ENCODE measurements around the gene PKNOX2. TPM values are rescaled to one million over a fixed set of nuclear protein-coding genes. Genes with fewer than 3 reads are reported as not detected.

PKNOX2 gene
- total RNA-seq, 1 donor = under 0.01 TPM

DNA sequence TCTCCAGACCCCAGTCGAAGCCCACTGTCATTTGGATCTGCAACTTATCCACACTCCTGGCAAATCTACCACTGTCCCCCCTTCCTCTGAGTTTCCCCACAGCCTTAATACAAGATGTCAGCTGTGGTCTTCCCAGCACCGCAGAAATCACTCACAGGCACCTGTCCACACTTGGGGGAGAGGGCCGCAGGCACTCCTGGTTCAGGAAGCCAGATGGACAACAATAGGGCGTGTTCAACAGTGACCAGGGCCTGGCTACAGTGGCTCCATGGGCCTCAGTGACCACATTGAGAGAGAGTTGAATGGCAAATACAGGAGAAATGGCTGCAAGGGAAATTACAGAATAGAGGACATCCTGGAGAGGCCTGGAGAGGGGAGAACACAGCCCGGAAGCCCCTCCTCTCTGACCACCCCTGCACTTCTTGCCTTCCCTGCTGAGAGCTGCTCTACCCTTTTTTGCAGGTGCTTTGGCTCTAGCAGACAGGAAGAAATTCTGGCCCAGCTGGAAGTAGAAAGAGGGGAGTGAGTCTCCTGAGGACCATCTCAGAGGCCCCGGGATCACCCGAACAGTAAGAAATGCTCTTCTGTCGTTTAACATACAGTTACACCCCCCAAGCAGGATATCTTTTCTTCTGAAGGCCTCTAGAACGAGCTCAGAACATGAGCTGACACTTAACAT, 166.9 kb downstream of the PKNOX2 start:
- Histone ChIP-seq H3K4me1 (ENCODE audit: insufficient read depth, low read length) (no peaks in the 10 kb centered on the region), H3K27me3 (ENCODE audit: insufficient read depth, low read length) (no peaks in the 10 kb centered on the region), H3K9me3 (ENCODE audit: low read depth, low read length) (no peaks in the 10 kb centered on the region), H3K4me3 (ENCODE audit: low read length) (no peak overlapping the region)

DNA sequence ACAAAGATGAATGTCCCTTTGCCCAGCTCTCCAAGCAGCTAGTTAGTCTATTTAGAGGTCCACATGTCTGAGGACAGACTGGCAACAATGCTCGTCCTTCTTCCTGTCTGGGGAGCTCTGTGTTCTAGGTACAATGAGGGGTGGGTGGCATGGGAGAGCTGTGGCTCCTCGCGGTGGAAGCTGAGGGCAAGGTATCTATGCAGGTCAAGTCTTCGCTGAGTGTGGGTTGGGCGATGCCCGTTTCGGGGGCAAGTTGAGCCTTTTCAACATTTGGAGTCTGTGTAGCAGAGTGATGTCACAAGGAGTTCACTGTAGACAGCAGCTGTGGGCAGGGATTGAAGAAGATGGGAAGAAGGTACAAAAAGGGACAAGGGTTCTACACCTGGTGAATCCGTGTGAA, 168.3 kb downstream of the PKNOX2 start:
- Histone ChIP-seq H3K4me3 (ENCODE audit: low read length) (no peak overlapping the region), H3K9me3 (ENCODE audit: low read depth, low read length) (no peaks in the 10 kb centered on the region), H3K4me1 (ENCODE audit: insufficient read depth, low read length) (no peaks in the 10 kb centered on the region), H3K27me3 (ENCODE audit: insufficient read depth, low read length) (no peaks in the 10 kb centered on the region)

DNA sequence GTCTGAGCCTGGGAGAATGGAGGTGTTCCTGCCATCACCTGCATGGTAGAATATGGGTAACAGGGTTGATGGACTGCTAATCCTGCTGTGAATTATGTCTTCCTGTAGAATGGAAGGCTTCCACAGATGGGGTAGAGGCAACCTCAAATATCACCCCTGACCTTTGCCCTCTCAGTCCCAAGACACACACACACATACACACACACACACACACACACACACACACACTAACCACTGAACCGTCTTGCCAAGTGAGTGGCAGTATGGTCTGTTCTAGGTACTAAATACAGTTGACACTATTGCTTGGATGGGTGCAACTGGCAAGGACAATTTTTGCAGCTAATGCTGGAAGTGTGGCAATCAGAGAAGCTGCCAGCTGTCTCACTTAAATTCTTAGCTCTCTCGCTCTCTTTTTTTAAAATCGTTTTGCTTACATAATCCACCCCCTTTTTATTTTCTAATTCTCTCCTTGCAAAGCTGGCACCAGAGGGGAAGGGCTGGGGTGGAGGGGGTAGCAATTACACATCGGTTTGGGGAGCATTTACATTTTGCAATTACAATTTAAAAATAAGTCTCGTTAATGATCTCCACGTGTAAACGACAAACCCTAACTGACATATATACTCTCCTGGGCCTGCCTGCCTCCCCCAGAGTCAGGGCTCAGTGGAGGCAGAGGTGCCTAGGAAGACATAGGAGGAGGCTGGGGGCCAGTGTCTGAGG, 169.0 kb downstream of the PKNOX2 start:
- H3K4me3 ChIP-seq (ENCODE audit: low read length) = no peak overlapping the region

DNA sequence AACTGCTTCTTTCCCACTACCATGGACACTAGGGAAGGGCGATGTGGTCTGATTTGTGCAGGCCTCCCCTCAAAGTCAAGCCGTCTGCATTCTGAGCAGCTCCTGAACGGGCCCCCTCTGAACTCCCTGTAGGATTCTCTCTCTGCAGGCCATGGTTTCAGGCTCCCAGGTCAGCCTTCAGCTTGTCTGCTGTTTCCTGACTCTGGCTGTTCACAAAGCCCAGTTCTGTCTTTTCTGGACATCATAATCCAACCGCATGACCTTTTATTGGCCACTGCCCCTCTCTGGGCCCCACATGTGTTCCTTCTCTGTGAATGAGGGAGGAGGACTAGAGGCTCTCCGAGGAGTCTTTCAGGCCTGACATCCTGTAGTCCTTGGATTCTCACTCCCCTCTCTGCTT, 170.6 kb downstream of the PKNOX2 start:
- no peaks in the 10 kb centered on the region for H3K9me3 ChIP-seq (ENCODE audit: low read depth, low read length)
- H3K4me1 ChIP-seq (ENCODE audit: insufficient read depth, low read length) = no peaks in the 10 kb centered on the region
- H3K27me3 ChIP-seq (ENCODE audit: insufficient read depth, low read length) = no peaks in the 10 kb centered on the region
- H3K4me3 ChIP-seq (ENCODE audit: low read length) = no peak overlapping the region

More for the DNA sequence above, 169.0 kb downstream of the PKNOX2 start:
- H3K9me3 ChIP-seq (ENCODE audit: low read depth, low read length) = no peaks in the 10 kb centered on the region
- H3K4me1 ChIP-seq (ENCODE audit: insufficient read depth, low read length) = no peaks in the 10 kb centered on the region
- no peaks in the 10 kb centered on the region for H3K27me3 ChIP-seq (ENCODE audit: insufficient read depth, low read length)

DNA sequence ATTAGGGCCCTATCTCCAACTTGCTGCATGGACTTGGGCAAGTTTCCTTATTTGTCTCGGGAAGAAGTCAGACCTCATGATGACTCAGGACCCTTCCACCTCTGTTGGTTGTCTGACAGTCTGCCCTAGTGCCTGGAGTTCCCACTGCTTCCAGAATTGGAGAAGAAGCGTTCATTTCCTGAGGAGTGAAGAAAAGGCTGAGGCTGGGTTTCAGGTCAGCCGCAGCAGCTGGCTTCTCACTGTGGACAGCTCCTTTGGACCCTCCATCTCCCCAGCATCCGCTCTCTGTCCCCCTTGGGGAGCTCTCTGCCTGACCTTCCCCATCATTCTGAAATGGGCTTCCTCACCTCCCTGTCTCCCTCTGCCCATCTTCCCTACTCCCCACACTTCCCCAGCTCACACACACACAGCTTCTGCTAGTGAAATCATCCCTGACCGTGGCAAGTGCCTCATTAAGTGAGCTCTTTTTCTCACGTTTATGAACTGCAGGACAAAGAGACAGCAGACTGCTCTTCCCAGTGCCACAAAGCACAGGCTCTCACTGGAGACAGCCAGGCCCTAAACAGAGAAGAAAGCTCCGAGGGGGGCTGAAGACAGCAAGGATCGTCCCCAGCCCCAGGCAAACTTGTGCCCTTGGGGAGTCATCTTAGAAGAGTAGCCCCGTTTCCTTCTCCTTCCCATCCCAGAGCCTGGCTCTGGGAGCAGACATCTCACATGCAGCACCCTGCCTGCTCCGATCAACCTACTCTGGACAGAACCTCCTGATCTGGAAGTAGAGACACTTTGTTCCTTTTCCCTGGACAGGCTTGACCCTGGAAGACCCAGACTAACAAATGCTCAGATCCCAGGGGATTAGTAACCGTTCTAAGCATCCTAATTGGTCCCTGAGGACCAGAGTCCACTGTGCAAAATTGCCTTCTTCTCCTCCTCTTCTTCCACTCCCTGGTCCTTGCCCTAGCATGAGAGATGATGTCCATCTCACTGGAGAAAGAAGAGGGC, 173.6 kb downstream of the PKNOX2 start:
- Histone ChIP-seq H3K27me3 (ENCODE audit: insufficient read depth, low read length) (no peaks in the 10 kb centered on the region), H3K4me3 (ENCODE audit: low read length) (no peak overlapping the region), H3K9me3 (ENCODE audit: low read depth, low read length) (no peaks in the 10 kb centered on the region), H3K4me1 (ENCODE audit: insufficient read depth, low read length) (no peaks in the 10 kb centered on the region)

DNA sequence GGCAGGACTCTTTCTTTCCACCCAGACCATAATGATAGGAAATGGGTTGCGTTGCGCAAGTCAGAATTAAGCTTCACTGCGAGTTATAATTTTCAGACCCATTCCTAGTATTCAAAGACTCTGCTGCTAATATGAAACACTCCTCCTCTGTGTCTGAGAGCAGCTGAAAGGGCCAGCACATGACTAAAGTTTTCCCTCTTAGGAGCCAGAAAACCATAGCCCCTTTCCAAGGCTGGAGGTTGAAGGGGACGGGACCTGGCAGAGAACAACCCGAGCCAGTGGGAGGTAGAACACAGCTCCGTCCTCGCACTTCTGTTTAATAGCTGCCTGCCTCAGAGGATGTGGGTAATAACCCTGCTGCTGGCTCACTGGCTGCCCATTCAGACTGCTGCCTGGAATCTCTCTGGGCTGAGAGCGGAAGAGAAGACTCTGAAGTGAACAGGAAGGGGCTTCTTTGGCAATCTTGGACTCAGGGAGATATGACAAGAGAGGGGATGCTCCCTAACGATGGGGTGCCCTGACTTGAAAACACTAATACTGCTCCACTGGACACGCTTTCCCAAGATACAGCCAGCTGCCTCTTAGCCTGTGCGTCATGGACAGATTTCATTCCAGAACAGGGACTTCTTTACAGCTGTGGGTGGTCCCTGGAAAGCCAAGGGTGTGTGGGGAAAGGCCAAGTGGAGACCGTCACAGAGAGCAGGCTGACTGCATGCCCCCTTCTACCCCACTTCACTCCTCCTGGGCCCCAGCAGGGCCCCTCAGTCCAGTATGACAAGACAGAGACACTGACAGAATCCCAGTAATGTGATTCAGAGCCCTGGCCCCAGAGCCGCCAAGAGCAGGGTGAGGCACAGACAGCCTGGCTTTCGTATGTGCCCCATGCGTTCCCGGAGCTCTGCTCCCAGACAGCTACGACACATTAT, 174.6 kb downstream of the PKNOX2 start:
- no peaks in the 10 kb centered on the region for H3K4me1 ChIP-seq (ENCODE audit: insufficient read depth, low read length)
- H3K9me3 ChIP-seq (ENCODE audit: low read depth, low read length) = no peaks in the 10 kb centered on the region
- no peak overlapping the region for H3K4me3 ChIP-seq (ENCODE audit: low read length)
- no peaks in the 10 kb centered on the region for H3K27me3 ChIP-seq (ENCODE audit: insufficient read depth, low read length)

DNA sequence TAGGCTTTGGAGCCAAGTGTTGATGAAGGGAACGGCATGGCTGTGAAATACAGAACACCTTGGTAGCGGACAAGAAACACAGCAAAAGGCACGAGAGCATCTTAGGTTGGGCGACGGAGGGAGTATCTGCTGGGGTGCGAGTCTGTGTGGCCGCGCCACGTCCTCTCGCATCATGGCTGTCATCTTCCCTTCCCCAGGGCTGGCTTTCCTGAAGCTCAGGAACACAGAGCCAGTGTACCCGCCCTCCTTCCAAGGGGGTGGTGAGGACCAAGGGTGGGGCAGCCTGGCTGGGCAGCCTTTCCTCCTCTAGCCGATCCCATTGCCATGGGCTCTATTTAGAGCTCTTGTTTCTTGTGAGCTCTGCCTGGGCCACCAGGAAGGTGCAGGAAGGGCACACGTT, 177.1 kb downstream of the PKNOX2 start:
- Histone ChIP-seq H3K9me3 (ENCODE audit: low read depth, low read length) (no peaks in the 10 kb centered on the region), H3K27me3 (ENCODE audit: insufficient read depth, low read length) (no peaks in the 10 kb centered on the region), H3K4me1 (ENCODE audit: insufficient read depth, low read length) (no peaks in the 10 kb centered on the region), H3K4me3 (ENCODE audit: low read length) (no peak overlapping the region)

DNA sequence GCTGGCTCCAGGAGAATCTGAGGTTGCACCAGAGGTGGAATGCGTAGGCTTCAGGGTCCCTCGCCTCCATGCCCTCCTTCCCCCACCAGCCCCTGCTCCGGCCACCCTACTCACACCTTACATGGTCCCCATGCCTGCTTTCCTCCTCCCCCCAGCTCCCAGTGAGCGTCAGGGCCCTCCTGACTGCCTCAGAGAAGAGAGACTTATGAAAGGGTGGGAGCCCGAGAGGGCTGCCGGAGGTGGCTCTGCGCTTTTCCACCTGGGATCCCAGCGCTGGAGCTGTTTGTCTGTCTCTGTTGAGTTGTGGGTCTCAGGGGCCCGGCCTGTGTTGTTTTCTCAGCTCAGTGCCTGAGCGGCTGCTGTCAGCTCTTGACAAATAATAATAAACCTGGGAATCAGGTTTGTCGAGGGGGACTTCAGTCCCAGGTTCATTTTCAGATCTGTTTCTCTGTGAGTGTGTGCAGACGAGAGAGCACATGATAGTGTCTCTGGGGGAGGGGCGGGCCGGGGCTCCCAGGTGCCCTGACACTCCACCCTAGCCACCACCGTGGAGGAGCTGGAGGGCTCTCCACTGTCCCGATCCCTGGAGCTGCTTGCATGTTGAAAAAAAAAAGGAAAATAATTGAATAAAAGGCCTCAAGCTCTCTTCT, 177.9 kb downstream of the PKNOX2 start:
- H3K9me3 ChIP-seq (ENCODE audit: low read depth, low read length) = no peaks in the 10 kb centered on the region
- H3K4me3 ChIP-seq (ENCODE audit: low read length) = no peak overlapping the region
- no peaks in the 10 kb centered on the region for H3K4me1 ChIP-seq (ENCODE audit: insufficient read depth, low read length)
- no peaks in the 10 kb centered on the region for H3K27me3 ChIP-seq (ENCODE audit: insufficient read depth, low read length)

DNA sequence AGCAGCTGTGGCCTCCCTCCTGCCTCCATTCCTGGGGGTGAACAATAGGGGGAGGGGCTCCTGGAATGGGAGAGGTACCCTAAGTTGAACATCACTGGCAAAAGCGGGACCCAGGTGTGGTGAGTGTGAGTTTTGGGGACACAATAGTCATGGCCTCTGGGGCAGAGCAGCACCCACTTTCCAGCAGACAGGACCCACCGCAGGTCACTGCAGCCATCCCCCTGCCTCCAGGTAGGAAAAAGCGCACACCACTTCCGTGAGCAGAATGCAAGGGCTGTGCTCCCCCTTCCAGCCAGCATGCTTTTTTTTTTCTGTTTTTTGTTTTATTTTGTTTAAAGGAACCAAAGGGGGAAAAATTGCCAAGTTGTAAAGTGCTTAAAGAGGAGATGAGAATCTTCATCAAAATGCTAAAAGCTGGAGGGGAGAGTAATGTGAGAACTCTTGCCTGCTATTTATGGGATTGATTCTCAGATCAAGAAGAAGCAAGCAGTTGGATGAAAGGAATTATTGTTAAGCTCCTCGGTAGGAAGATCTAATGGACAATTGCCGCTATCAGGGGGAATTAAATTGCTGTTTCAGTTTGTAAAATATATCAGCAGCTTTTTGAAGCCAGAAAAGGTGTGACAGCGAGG, 178.7 kb downstream of the PKNOX2 start:
- no peaks in the 10 kb centered on the region for H3K4me1 ChIP-seq (ENCODE audit: insufficient read depth, low read length)
- H3K4me3 ChIP-seq (ENCODE audit: low read length) = no peak overlapping the region
- no peaks in the 10 kb centered on the region for H3K27me3 ChIP-seq (ENCODE audit: insufficient read depth, low read length)
- no peaks in the 10 kb centered on the region for H3K9me3 ChIP-seq (ENCODE audit: low read depth, low read length)

DNA sequence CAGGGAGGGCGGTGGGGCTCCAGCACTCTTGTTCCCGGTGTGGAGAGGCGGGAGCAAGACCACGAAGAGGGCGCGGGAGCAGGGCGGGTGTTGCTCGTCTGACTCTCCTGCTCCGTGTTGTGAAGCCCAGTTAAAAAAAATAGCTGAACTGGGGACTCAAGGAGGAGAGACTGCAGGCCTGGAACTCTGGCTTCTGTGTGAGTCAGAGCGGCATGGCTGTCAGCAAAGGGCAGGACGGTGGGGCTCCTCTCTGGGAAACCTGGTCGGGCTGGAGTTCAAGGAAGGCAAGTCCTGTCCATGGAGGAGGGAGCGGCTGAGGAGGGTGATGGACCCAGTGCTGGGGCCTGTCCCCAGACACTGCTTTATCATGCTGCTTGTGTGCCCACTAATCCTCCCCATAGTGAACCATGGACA, 179.2 kb downstream of the PKNOX2 start:
- Histone ChIP-seq H3K9me3 (ENCODE audit: low read depth, low read length) (no peaks in the 10 kb centered on the region), H3K27me3 (ENCODE audit: insufficient read depth, low read length) (no peaks in the 10 kb centered on the region), H3K4me1 (ENCODE audit: insufficient read depth, low read length) (no peaks in the 10 kb centered on the region), H3K4me3 (ENCODE audit: low read length) (no peak overlapping the region)

DNA sequence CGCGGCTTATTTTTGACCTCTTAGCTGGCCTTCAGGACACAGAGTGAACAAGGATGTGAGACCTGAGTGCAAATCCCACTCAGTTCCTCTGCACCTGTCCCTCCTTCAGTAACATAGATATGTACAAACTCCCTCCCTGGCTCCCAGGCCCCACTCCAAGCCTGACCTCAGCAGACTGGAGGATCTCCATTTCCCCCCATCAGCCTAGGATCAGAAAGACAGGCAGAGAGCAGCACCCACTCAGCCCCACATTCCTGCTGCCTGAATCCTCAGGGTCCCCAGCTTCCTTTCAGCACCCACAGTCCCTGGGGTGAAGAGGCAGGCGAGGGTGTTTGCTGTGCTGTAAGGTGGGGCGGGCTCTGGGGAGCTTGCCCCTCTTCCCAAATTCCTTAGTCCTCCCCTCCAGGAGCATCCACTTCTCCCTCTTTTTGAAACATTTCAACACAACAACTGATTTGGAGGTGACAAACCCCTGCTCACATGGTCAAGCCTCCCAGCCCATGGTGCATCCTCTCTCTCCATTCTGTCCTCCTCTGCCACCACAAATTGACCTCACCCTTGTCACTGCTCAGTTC, 180.4 kb downstream of the PKNOX2 start:
- Histone ChIP-seq H3K4me3 (ENCODE audit: low read length) (no peak overlapping the region), H3K4me1 (ENCODE audit: insufficient read depth, low read length) (no peaks in the 10 kb centered on the region), H3K9me3 (ENCODE audit: low read depth, low read length) (no peaks in the 10 kb centered on the region), H3K27me3 (ENCODE audit: insufficient read depth, low read length) (no peaks in the 10 kb centered on the region)

DNA sequence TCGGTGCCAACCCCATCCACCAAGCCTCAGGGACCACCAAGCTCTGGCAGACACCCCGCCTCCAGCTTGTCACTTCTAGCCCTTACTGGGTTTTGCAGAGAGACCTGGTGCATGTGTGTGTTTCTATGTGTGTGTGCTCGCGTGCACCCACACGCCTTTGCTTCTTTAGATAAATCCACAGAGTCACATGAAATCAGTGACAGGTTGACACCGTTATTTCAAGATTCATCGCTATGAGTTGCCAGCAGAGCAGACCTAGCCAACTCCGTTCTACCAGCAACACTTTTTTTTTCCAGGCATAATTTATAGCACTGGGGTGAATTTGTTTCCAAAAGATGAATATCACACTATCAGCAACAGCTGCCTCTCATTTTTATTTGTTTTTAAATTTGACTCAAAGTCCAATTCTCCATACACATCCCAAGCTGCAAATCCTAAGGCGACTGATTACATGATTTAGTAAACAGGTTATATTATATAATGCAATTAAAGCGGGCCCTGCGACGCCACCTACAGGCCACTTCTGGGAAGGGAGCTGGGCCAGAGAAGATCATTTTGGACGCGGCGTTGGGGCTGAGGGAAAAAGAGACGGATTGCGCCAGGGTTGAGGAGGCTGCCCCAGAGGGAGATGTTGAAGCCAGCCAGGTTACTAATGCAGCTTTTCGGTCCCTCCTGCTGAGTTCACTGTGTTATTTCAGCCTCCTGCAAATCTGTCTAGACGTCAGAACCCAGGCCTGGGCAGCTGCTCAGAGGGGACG, 181.0 kb downstream of the PKNOX2 start:
- no peaks in the 10 kb centered on the region for H3K27me3 ChIP-seq (ENCODE audit: insufficient read depth, low read length)
- H3K4me1 ChIP-seq (ENCODE audit: insufficient read depth, low read length) = no peaks in the 10 kb centered on the region
- no peak overlapping the region for H3K4me3 ChIP-seq (ENCODE audit: low read length)
- H3K9me3 ChIP-seq (ENCODE audit: low read depth, low read length) = no peaks in the 10 kb centered on the region

DNA sequence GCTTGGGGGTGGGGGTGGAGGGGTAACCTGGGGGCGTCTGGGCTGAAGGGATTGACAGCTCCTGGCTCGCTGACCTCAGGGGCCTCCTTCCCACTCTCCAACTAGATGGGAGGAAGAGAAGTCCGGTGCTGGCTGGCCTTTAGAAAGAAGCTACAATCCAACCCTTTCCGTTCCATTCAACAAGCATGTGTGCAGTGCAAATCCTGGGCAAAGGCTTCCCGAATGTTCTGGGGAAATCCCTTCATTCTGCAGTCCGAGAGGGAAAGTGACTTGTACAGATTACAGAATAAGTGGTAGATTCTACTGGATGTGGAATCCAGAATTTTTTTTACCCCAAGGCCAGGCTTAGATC, 181.6 kb downstream of the PKNOX2 start:
- no peaks in the 10 kb centered on the region for H3K9me3 ChIP-seq (ENCODE audit: low read depth, low read length)
- H3K4me3 ChIP-seq (ENCODE audit: low read length) = no peak overlapping the region
- H3K4me1 ChIP-seq (ENCODE audit: insufficient read depth, low read length) = no peaks in the 10 kb centered on the region
- H3K27me3 ChIP-seq (ENCODE audit: insufficient read depth, low read length) = no peaks in the 10 kb centered on the region

Measured in mononuclear cell (primary cell).